RWPE1 (cell line): ENCODE data around the gene DNLZ.
A peak's percentile ranks its signal among the peaks of the same experiment; 100 is the strongest.

Experiments used
- CTCF ChIA-PET: fragments of 350-600 bp; sonication (Branson Sonifier 250); formaldehyde crosslinking; extraction: SDS; loops from one replicate; lab custom pipeline; 2021; lab: Yijun Ruan, JAX
- POLR2A ChIA-PET: fragments of 400-600 bp; formaldehyde crosslinking; extraction: SDS; loops from one replicate; lab custom pipeline; 2020; ENCODE audit warnings: antibody characterized with exemption; ENCODE audit not compliant: low non-redundant PET; lab: Yijun Ruan, JAX
- DNase-seq: peaks from one replicate; pipeline ENCODE4 v3.0.0; 2012; ENCODE audit warnings: low spot score
- H3K27ac ChIP-seq: fragments of 450-650 bp; 2 replicates; pipeline ENCODE4 v1.5.1; 2017
- CTCF ChIP-seq: fragments of 450-650 bp; conservative IDR thresholded peaks from 2 replicates; pipeline ENCODE4 v1.5.1; 2017; ENCODE audit warnings: low read depth, mild to moderate bottlenecking

The DNLZ gene

DNA sequence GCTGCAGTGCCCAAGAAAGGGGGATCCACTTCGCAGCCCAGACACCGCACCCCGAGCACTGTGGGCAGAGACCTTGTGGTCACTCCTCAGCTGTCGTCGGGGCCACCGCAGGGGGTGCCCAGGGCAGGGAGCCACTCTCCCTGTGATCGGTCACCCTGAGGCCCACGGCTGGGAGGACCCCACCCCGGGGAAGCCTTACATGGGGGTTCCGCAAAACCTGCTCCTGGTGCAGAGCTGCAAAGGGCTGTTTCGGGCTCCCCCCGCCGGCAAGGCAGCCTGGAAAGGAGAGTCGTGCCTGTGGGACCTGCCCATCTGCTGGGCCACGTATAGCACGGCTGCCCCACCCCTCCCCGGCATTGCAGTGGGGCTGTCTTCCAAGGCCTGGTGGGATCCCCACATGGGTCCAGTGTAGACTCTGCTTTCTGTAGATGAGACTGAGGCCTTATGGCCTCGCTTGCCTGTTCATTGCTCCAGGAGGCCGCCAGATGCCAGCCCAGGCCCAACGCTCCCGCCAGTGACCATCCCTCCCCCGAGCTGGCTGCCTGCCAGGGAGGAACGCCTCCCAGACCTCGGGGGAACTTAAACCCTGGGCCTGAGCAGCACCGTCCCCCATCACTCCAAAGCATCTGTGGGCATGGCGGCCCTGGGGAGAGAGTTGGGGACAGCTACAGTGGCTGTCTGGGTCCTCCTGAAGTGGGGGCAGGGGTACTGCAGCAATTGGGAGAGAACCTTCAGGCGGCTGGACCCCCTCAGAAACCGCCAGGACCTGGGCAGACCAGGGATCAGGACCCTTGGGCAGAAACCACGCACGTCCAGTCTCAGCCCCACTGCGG, 1.6 kb upstream of the DNLZ start:
- POLR2A ChIA-PET = no interaction called here
- CTCF ChIA-PET = interaction anchor here (0.6 to 3.7 kb wide), 7 partner anchors 12 to 53 kb away, joined by 3 to 17 read pairs (median 4); no protein-coding TSS in a partner anchor
- no peak overlapping the region for H3K27ac ChIP-seq
- no peak for TF ChIP-seq CTCF
- DNase-seq = no peak

DNA sequence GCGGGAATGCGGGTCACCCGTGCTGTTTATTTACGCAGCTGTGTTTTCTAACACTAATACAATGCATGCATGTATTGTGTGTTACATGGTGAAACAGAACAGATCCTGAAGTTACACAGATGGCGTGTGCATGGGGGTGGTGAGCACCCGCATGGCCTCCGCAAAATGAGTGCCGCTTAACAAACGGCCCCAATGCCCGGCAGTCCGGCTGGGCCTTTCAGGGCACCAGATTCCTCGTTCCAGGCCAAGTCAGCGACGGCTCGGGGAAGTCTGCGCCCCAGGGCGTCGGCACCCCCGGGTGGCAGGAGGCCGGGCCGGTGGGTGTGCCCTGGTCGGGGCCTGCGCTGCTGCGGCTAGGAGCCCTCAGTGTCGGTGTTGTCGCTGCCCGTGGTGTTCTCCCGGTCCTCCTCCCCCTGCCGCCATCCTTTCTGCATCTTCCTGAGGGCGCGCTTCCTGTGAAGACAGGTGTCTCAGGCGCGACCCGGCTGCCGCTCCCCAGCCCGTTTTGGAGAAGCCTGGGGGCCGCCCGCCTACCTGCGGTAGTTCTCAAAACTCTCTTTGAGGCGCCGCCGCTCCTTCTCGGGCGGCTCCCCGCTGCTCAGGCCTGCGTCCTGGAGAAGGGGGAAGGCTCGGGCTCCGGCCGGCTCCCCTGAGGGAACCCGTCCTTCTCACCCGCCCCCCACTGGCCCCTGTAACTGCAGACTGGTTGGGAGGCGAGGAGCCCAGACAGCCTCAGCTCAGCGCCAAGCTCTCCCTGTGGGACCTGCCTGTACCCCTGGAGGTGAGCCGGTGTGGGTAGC, 605 bp upstream of the DNLZ start:
- H3K27ac ChIP-seq = peak overlapping the region; percentile 88
- ChIA-PET CTCF (interaction anchor here (0.5 to 3.7 kb wide), 23 partner anchors 8 to 767 kb away, joined by 3 to 23 read pairs (median 4); partner anchors contain the start of gene SNAPC4), POLR2A (interaction anchor here (1.1 to 1.3 kb wide), 2 partner anchors 9 to 13 kb away, joined by 4 to 5 read pairs; no protein-coding TSS in a partner anchor)
- peak; percentile 12 for TF ChIP-seq CTCF
- no peak for DNase-seq

- CTCF ChIA-PET = interaction anchor here (0.6 to 3.7 kb wide), 7 partner anchors 8 to 178 kb away, joined by 3 to 23 read pairs (median 11); partner anchors contain the start of gene SNAPC4
These were observed 1.1 kb downstream of the DNLZ start for GRCh38 chr9:136362450-136362784.

GRCh38 chr9:136361754-136362449, 1.6 kb downstream of the DNLZ start:
- POLR2A ChIA-PET = no interaction called here
- H3K27ac ChIP-seq = peak overlapping the region; percentile 88
- no peak for DNase-seq
- CTCF ChIA-PET = interaction anchor here (0.6 to 3.7 kb wide), 4 partner anchors 16 to 334 kb away, joined by 4 to 23 read pairs (median 16); partner anchors contain the start of gene SNAPC4
- TF ChIP-seq CTCF = no peak

More at GRCh38 chr9:136362450-136362784, 1.1 kb downstream of the DNLZ start:
- POLR2A ChIA-PET = interaction anchor here (0.5 to 1.3 kb wide), 4 partner anchors 12 to 34 kb away, joined by 3 to 12 read pairs (median 4); no protein-coding TSS in a partner anchor
- H3K27ac ChIP-seq = peak overlapping the region; percentile 88
- no peak for DNase-seq
- no peak for TF ChIP-seq CTCF

GRCh38 chr9:136361047-136361753, 2.3 kb downstream of the DNLZ start:
- H3K27ac ChIP-seq = peak overlapping the region; percentile 88
- no peak for TF ChIP-seq CTCF
- CTCF ChIA-PET = interaction anchor here (0.6 to 3.7 kb wide), 3 partner anchors 21 to 335 kb away, joined by 3 to 17 read pairs (median 4); no protein-coding TSS in a partner anchor
- DNase-seq = no peak
- POLR2A ChIA-PET = no interaction called here
